Activated T-helper 17 cell treated with anti-CD3 and anti-CD28 coated beads, Interleukin-2, amount 50 U/mL, for 72 hours (primary cell): ENCODE results near the gene HMX2. TPM values are rescaled to one million over a fixed set of nuclear protein-coding genes. Genes with fewer than 3 reads are reported as not detected.
A peak's percentile ranks its signal among the peaks of the same experiment; 100 is the strongest.
"Not testable (repeated sequence)": the region's sequence is repeated elsewhere in the genome, so short reads cannot be mapped to it uniquely, and the experiment has no call there.

Source experiments
- ATAC-seq: fragments of 150-1000 bp; cut with Tn5 transposase; replicated peaks from 2 replicates; pipeline ENCODE4 v1.10.0; 2021; ENCODE audit warnings: mild to moderate bottlenecking, moderate library complexity
- H3K27ac Mint-ChIP-seq: one replicate; pipeline ENCODE4 v1.8.0; 2022; ENCODE audit warnings: mixed read lengths
- H3K27me3 Mint-ChIP-seq: one replicate; pipeline ENCODE4 v1.8.0; 2022; ENCODE audit warnings: mixed read lengths
- H3K36me3 Mint-ChIP-seq: one replicate; pipeline ENCODE4 v1.8.0; 2022; ENCODE audit warnings: low read depth, mild to moderate bottlenecking, mixed read lengths
- H3K4me1 Mint-ChIP-seq: one replicate; pipeline ENCODE4 v1.8.0; 2022; ENCODE audit warnings: mixed read lengths
- H3K4me3 Mint-ChIP-seq: one replicate; pipeline ENCODE4 v1.8.0; 2022; ENCODE audit warnings: mild to moderate bottlenecking, mixed read lengths
- H3K9me3 Mint-ChIP-seq: one replicate; pipeline ENCODE4 v1.8.0; 2022; ENCODE audit warnings: mixed read lengths
- total RNA-seq, 2 donors: library from RNA; stranded (reverse); gene quantifications; one replicate each; pipeline ENCODE4 v1.2.3, GENCODE V29; 2022

The HMX2 gene
- total RNA-seq, 2 donors from 2014 or later: 0.19 TPM; not detected in 1

- peaks cover 28% of the 10 kb centered on the region for H3K4me1 Mint-ChIP-seq
- peak within 1 kb of the TSS; percentile 82 for H3K4me3 Mint-ChIP-seq
- peak within 1 kb of the TSS; percentile 97 for H3K27ac Mint-ChIP-seq
- peaks cover 6% of the 10 kb centered on the region for H3K27me3 Mint-ChIP-seq
- peaks cover 54% of the 10 kb centered on the region for H3K36me3 Mint-ChIP-seq
- peak; percentile 93 for ATAC-seq
- H3K9me3 Mint-ChIP-seq: no peaks in the 10 kb centered on the region
Measured at GRCh38 chr10:123154092-123154710, 6.3 kb downstream of the HMX2 start, which contains the start of gene BUB3. Gene BUB3 (plus strand): TSS chr10:123154402. CDS start chr10:123154918, 516 bp downstream.

GRCh38 chr10:123154711-123155505 is 7.0 kb downstream of the HMX2 start:
- H3K36me3 Mint-ChIP-seq: peaks cover 61% of the 10 kb centered on the region

DNA sequence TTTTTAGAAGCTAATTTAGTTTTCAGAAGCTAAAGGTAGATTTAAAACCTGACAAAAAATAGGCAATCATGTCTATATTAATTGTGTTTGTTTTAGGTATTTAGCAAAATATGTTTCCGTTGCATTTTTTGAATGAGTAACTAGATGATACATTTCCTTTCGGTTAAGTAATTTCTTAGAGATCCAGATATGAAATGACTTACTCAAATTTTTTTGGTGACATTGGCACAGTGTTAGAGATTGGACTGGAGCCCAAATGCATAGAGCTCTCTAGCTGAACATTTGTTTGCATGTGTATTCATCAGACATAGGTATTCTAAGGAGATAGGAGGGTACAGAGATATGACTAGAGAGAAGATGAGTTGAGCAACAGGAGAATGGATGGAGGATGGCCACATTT is 8.1 kb downstream of the HMX2 start:
- Mint-ChIP-seq H3K9me3 (no peaks in the 10 kb centered on the region), H3K27ac (peak overlapping the region; percentile 80), H3K4me1 (peaks cover 39% of the 10 kb centered on the region), H3K36me3 (peaks cover 72% of the 10 kb centered on the region), H3K4me3 (peak overlapping the region; percentile 82), H3K27me3 (no peaks in the 10 kb centered on the region)
- no peak for ATAC-seq

More at GRCh38 chr10:123154711-123155505, 7.0 kb downstream of the HMX2 start:
- peak overlapping the region; percentile 82 for H3K4me3 Mint-ChIP-seq
- peaks cover 28% of the 10 kb centered on the region for H3K4me1 Mint-ChIP-seq
- peaks cover 4% of the 10 kb centered on the region for H3K27me3 Mint-ChIP-seq
- H3K27ac Mint-ChIP-seq: peak overlapping the region; percentile 97
- peak; percentile 54 for ATAC-seq
- no peaks in the 10 kb centered on the region for H3K9me3 Mint-ChIP-seq

DNA sequence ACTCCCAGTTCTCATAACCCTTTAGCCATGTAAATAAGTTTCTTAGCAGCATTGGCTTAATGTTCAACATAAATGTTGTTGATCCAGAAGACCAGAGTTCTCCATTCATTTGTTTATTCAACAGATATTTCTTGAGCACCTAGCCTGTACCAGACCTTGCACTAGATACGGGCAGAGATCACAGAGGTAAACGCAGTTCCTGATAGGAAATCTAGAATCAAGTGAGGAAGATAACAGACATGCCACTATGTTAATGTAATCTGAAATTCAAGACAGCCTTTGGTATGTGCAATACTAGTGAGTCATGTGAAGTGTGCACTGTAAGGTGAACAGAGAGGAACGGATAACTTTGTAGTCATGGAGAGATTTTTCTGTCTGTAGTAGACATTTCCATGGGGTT is 9.3 kb downstream of the HMX2 start:
- Mint-ChIP-seq H3K27ac (peak overlapping the region; percentile 2), H3K4me1 (peaks cover 39% of the 10 kb centered on the region)
- ATAC-seq: no peak

DNA sequence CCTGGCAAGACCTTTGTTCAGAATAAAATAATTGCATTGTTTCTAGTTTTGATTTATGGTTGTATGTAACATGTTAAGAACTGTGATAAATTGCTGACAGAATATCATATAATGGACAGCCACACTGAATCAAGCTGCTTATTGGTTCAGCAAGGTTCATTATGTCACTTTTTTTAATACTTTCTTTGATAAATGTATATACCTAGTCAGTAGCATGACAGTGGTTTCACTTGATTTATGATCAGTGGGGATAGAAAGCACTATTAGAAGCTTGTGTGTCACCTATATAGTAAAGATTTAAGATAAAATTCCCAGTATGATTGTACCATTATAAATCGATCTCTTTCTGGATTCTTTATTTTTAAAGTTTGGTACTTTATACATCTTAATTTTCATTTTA is 10.7 kb downstream of the HMX2 start:
- peak overlapping the region; percentile 2 for H3K27ac Mint-ChIP-seq

More for the DNA sequence above, 9.3 kb downstream of the HMX2 start:
- no peaks in the 10 kb centered on the region for H3K27me3 Mint-ChIP-seq
- H3K4me3 Mint-ChIP-seq: peak overlapping the region; percentile 82
- no peaks in the 10 kb centered on the region for H3K9me3 Mint-ChIP-seq
- peaks cover 84% of the 10 kb centered on the region for H3K36me3 Mint-ChIP-seq

GRCh38 chr10:123160311-123160980 is 12.5 kb downstream of the HMX2 start:
- Mint-ChIP-seq H3K27me3 (no peaks in the 10 kb centered on the region), H3K36me3 (peaks cover 100% of the 10 kb centered on the region)
- peak; percentile 89 for ATAC-seq

More for the DNA sequence above, 10.7 kb downstream of the HMX2 start:
- ATAC-seq: no peak
- peaks cover 98% of the 10 kb centered on the region for H3K36me3 Mint-ChIP-seq
- H3K9me3 Mint-ChIP-seq: no peaks in the 10 kb centered on the region
- H3K27me3 Mint-ChIP-seq: no peaks in the 10 kb centered on the region
- H3K4me1 Mint-ChIP-seq: peaks cover 36% of the 10 kb centered on the region
- H3K4me3 Mint-ChIP-seq: peak overlapping the region; percentile 82

DNA sequence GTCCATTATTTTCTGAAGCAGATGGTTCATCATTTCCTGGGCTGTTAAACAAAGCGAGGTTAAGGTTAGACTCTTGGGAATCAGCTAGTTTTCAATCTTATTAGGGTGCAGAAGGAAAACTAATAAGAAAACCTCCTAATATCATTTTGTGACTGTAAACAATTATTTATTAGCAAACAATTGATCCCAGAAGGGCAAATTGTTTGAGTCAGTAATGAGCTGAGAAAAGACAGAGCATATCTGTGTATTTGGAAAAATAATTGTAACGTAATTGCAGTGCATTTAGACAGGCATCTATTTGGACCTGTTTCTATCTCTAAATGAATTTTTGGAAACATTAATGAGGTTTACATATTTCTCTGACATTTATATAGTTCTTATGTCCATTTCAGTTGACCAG is 16.4 kb downstream of the HMX2 start:
- H3K9me3 Mint-ChIP-seq: no peaks in the 10 kb centered on the region
- ATAC-seq: no peak
- H3K4me1 Mint-ChIP-seq: peaks cover 23% of the 10 kb centered on the region
- H3K36me3 Mint-ChIP-seq: peaks cover 100% of the 10 kb centered on the region
- no peak overlapping the region for H3K4me3 Mint-ChIP-seq
- H3K27ac Mint-ChIP-seq: no peak overlapping the region
- H3K27me3 Mint-ChIP-seq: no peaks in the 10 kb centered on the region

More at GRCh38 chr10:123160311-123160980, 12.5 kb downstream of the HMX2 start:
- H3K4me3 Mint-ChIP-seq: peak overlapping the region; percentile 82
- H3K9me3 Mint-ChIP-seq: no peaks in the 10 kb centered on the region
- peak overlapping the region; percentile 86 for H3K27ac Mint-ChIP-seq
- H3K4me1 Mint-ChIP-seq: peaks cover 38% of the 10 kb centered on the region

DNA sequence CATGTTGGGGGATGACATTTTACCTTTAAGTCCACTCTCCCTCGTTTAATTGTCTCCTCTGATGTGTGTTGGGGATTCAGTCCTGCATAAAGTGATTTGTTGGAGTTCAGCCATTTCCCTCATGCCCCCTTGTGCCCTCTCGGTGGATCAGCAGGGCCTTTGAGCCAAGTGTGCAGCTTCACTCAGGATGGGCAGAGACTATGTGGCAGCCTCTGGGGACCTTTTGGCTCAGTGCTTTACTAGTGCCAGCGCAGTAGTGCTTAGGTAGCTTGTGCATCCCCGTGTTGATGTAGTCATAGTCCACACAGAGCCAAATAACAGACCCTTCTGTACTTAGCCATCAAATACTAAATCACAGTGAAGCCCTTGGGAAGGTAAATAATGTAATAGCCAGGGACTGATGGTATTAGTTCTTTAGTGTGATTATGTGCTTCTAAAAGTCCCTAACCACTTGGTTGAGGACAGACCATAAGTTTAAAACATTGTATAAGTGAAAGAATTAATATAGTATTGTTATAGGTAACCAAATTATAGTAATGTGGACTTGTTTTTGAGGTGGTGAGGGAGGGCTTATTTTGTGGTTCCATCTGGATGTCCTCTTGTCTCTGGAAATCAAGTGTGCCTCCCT is 17.6 kb downstream of the HMX2 start:
- no peak overlapping the region for H3K27ac Mint-ChIP-seq
- no peak for ATAC-seq
- no peaks in the 10 kb centered on the region for H3K9me3 Mint-ChIP-seq
- no peak overlapping the region for H3K4me3 Mint-ChIP-seq
- H3K4me1 Mint-ChIP-seq: peaks cover 16% of the 10 kb centered on the region
- no peaks in the 10 kb centered on the region for H3K27me3 Mint-ChIP-seq
- H3K36me3 Mint-ChIP-seq: peaks cover 100% of the 10 kb centered on the region

DNA sequence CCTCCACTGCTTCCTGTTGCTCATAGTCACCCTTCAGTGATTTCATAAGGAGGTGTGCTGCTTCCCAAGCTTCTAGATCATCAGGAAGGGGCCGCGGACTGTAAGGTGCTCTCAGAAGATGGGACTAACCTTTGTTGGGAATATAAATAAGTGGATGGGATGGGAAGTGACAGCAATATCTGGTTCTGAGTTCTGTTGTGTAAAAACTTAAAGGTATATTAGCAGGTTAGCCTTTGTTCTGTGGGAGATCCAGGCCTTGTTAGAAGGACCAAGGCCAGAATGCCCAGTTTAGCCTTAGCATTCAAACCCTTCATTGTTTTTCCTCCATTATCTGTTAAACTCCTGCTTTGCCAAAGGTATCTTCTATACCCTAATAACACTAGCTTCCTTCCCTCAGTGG is 18.7 kb downstream of the HMX2 start:
- Mint-ChIP-seq H3K9me3 (no peaks in the 10 kb centered on the region), H3K27me3 (no peaks in the 10 kb centered on the region), H3K27ac (no peak overlapping the region), H3K4me1 (peaks cover 11% of the 10 kb centered on the region), H3K36me3 (peaks cover 100% of the 10 kb centered on the region), H3K4me3 (no peak overlapping the region)
- no peak for ATAC-seq

DNA sequence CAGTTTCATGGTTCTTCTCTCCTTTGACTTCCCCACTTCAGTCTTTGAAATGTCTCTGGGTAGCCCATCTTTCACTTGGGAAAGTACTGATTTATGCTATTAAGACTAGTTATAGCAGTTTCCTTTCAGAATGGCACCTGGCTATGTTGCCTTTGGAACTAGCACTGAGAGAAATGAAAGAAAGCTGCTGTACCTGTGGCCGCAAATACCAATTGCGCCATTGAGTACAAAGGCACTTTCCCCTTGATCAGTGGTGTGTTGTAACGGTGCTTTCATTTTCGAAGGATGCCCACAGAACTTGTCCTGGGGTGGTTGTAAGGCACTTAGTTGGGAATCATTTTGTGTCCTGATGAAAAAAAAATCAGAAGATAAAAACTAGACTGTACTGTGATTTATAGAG is 23.0 kb downstream of the HMX2 start:
- peaks cover 24% of the 10 kb centered on the region for H3K4me1 Mint-ChIP-seq
- H3K4me3 Mint-ChIP-seq: no peak overlapping the region
- no peaks in the 10 kb centered on the region for H3K27me3 Mint-ChIP-seq
- H3K27ac Mint-ChIP-seq: no peak overlapping the region
- no peak for ATAC-seq
- H3K36me3 Mint-ChIP-seq: peaks cover 96% of the 10 kb centered on the region
- peaks cover 4% of the 10 kb centered on the region for H3K9me3 Mint-ChIP-seq

GRCh38 chr10:123171616-123172015 is 23.7 kb downstream of the HMX2 start:
- Mint-ChIP-seq H3K4me1 (peaks cover 29% of the 10 kb centered on the region), H3K36me3 (peaks cover 96% of the 10 kb centered on the region)
- ATAC-seq, H3K4me3 Mint-ChIP-seq, H3K9me3 Mint-ChIP-seq, H3K27me3 Mint-ChIP-seq, H3K27ac Mint-ChIP-seq: not testable (repeated sequence)

DNA sequence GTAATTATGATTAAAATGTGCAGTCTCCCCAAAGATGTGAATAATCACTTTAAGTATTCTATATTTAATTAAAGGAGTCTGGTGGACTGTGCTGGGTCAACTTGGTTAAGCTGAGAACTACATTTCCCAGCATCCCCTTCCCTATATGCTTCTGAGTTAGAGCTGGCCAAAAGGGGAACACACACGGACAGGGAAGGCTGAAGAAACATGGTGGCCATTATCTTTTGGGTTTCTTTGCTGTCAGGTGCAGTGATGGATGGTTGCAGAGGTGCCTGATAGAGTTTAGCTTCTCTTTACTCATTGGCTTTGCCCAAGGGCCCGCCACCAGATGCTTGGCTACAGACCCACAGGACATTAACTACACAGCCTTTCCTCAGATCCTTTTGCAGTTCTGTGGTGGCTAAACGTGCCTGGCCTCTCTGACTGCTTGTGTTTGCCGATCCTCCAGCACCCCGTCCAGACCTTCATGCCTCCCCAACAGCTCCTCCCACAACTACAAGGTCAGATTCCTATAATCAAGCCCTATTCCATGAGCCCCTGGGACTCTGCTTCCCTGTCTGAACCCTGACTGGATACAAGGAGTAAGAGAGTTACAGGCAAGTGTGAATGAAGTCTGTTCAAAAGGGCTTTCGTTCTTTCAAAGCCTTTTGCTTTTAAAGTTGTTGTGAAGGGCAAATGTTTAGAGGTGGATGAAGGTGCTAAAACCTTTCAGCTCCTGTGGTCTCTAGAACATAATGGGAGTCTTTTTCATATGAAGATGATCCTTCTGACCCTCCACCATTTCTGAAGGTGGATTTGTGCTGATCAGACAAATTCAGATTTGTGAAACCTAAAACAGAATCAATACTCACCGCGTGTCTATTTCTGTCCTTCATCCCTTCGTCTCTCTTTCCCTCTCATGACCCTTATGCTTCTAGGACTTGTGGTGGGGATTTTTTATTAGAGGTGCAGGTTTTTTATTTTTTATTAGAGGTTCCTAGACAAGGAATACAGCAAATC is 27.8 kb downstream of the HMX2 start:
- H3K36me3 Mint-ChIP-seq: peaks cover 85% of the 10 kb centered on the region
- H3K27ac Mint-ChIP-seq: no peak overlapping the region
- no peak overlapping the region for H3K4me3 Mint-ChIP-seq
- no peaks in the 10 kb centered on the region for H3K27me3 Mint-ChIP-seq
- peaks cover 23% of the 10 kb centered on the region for H3K4me1 Mint-ChIP-seq
- ATAC-seq: no peak
- peaks cover 4% of the 10 kb centered on the region for H3K9me3 Mint-ChIP-seq

GRCh38 chr10:123178390-123178789 is 30.5 kb downstream of the HMX2 start:
- H3K27ac Mint-ChIP-seq, H3K4me3 Mint-ChIP-seq, H3K9me3 Mint-ChIP-seq, ATAC-seq, H3K27me3 Mint-ChIP-seq: not testable (repeated sequence)
- peaks cover 68% of the 10 kb centered on the region for H3K36me3 Mint-ChIP-seq
- H3K4me1 Mint-ChIP-seq: peaks cover 19% of the 10 kb centered on the region
